SW480 (cell line): ENCODE measurements around the gene MYRIP.
"Not testable (repeated sequence)": the region's sequence is repeated elsewhere in the genome, so short reads cannot be mapped to it uniquely, and the experiment has no call there.

Experiments used
- DNase-seq: peaks from one replicate; pipeline ENCODE4 v3.0.0-alpha.2; 2016; ENCODE audit warnings: low spot score

Gene MYRIP

GRCh38 chr3:39809181-39809994 lies at the start of gene MYRIP:
TSS of gene MYRIP (plus strand) at chr3:39809609. CDS start at chr3:39900817, 91,208 bp downstream.
- peak; percentile 64 for DNase-seq

DNA sequence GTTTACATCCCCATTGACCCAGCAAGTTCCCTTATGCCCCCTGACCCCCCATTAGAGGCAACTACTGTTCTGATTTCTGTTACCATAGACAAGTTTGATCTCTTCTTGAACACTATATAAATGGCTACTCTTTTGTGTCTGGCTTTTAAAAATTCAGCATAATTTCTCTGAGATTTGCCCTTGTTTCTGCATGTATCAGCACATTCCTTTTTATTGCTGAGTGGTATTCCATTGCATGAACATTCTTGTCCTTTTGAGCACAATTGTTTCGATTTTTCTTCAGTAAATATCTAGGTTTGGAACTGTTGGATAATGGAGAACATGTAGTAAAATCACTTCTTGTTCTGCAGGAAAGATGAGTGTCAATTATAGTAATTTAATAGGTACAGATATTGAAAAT lies 49.1 kb upstream of the MYRIP start:
- DNase-seq, result no peak

DNA sequence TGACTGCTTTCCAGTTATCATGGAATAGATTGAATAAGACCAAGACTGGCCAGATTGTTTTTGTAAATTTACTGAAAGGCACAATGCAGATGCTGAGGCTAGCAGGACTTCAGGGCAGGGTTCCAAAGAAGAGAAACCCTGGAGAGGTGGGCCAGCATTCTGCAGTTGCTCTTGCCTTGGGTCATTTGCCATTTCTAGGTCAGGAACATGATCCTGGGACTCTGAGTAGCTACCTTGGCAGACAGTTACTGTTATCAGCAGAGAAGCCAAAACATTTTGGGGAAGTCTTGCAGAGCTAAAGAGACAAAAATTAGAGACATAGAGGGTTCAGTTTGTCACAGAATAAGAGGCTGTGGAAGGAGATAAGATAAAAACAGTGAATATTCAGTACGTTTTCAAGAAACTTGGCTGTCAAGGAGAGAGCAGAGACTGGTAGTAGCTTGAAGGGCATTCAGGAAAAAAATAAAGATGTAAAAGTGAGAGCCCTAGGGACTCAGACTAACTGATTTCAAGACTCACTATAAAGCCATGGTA lies 46.8 kb upstream of the MYRIP start:
- no peak for DNase-seq

GRCh38 chr3:39763390-39763789 lies 46.0 kb upstream of the MYRIP start:
- DNase-seq, result no peak

- no peak for DNase-seq
Measured at GRCh38 chr3:39765575-39765974, 43.8 kb upstream of the MYRIP start.

- no peak for DNase-seq
Measured at GRCh38 chr3:39766433-39766832, 43.0 kb upstream of the MYRIP start.

GRCh38 chr3:39766909-39767308 lies 42.5 kb upstream of the MYRIP start:
- not testable (repeated sequence) for DNase-seq

DNA sequence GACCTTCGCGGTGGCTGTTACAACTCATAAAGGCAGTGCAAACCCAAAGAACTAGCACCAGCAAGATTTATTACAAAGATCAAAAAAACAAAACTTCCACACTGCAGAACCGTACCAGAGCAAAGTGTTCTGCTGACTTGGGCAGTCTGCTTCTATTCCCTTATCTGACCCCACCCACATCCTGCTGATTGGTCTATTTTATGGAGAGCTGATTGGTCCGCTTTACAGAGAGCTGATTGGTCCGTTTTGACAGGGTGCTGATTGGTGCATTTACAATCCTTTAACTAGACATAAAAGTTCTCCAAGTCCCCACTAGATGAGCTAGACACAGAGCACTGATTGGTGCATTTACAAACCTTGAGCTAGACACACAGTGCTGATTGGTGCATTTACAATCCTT lies 31.2 kb upstream of the MYRIP start:
- DNase-seq, result not testable (repeated sequence)

DNA sequence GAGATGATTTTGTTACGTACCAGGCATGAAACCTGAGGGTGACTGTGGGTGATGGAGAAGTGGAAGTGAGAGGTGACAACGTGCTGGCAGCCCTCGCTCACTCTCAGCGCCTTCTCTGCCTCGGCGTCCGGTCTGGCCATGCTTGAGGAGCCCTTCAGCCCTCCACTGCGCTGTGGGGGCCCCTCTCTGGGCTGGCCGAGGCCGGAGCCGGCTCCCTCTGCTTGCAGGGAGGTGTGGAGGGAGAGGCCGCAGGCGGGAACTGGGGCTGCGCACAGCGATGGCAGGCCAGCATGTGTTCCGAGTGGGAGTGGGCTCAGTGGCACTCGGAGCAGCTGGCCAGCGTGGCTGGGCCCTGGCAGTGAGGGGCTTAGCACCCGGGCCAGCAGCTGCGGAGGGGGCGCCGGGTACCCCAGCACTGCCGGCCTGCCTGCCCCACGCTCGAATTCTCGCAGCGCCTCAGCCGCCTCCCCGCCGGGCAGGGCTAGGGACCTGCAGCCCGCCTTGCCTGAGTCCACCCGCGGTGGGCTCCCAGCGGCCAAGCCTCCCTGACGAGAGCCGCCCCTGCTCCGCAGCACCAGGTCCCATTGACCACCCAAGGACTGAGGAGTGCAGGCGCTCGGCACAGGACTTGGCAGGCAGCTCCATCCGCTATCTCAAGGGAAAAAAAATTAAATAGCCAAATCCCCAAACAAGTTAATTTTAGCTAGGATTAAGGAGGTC lies 29.7 kb upstream of the MYRIP start:
- DNase-seq, result no peak

DNA sequence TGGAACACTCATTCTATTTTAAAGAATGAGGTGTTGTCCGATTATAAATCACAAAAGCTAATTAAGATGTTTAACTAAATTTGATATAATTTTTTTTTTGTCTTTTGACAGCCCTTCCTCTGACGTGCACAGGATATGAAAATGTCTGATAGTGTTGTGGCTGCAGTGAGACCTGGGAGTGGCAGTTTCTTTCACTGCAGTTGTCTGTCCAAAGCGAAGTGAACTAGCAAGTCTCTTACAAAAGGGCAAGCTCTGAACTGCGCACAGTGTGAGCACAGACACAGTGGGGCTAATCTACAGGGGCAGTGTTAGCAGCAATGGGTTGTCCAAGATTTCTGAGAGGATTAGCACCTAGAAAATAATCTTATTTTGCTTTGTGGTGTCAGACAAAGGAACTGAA lies 29.1 kb upstream of the MYRIP start:
- DNase-seq, result no peak

- no peak for DNase-seq
Measured at GRCh38 chr3:39781025-39781424, 28.4 kb upstream of the MYRIP start.

DNA sequence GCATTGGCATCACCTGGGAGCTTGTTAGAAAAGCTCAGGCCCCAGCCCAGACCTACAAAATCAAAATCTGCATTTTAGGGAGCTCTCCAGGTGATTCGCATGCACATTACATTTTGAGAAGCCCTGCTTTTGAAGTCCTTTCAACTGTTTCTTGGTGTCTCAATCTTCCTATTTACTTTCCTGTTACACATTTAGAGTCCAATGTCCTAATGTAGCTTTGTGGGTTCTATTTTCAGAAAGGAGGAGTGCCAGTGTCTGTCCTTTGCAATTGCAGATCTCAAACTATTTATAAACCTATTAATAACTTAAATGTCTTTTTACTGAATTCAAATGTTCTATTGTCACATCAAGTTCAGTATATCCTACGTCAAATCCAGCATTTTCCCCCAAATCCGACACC lies 27.8 kb upstream of the MYRIP start:
- no peak for DNase-seq

DNA sequence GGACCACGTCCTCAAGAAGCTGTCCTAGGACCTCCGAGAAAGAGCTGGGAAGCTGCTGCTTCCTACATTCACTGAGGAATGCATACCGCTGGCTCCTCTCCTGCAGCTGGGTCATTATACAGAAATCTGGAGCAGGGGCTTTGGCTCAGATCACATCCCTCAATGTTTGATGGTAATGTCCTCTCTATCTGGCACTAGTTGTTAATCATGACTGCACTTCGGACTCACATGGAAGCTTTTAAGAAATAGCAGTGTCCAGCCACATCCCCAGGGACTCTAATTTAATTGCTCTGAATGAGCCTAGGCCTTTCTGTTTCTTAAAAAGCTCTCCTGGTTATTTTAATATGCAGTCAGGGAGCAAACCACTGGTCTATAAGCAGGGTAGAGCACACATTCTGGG lies 25.7 kb upstream of the MYRIP start:
- DNase-seq, result no peak

GRCh38 chr3:39784922-39785321 lies 24.5 kb upstream of the MYRIP start:
- DNase-seq, result no peak

DNA sequence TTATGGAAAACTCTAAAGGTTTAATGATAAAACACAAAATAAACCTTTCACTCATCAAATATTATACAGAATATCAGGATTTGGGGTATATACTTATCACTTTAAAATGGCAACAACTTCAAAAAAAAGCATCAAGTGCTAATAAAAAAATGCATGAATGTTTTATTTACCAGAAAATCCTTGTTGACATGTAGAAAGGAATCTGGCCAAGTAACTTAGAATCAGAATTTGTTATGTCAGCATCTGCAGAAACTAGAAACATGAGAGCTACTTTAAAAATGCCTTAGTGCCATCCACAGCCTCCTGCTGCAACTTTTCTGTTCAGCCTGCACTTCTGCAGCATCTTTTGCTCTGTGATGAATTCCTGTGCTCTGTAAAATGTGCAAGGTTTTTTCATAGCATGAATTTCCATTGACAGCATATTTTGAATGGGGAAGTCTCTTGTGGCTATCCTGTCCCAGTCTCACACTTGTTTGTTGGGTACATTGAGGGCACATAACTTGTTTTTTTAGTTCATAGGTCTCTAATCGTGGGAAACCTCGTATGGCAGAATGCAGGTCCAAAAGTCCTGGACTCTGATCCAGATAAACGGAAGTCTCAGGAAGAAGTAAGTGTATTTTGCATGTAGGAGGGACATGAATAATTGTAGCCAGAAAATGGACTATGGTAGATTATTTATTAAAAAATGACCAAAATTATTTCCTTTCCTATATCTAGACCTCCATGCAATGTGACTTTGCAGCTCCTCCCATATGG lies 21.1 kb upstream of the MYRIP start:
- DNase-seq, result no peak

GRCh38 chr3:39791603-39792002 lies 17.8 kb upstream of the MYRIP start:
- no peak for DNase-seq

DNA sequence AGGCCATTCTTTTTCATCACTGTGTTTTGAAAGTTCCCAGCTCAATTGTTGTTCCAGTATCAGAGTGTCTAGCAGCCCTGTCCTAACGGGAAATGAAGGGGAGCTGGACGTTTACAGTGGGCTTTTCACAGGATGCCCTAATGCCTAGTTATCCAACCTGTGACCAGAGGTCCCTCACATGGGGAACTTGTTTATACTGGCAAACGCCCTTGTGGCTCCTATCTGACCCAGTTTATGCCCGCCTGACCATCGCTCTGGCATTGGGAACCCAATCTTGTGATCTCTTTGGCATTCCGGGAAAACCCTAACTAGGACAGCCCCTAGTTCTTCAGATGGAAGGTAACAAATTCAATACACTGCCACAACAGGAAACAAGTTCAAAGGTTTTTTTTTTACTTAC lies 14.5 kb upstream of the MYRIP start:
- DNase-seq, result no peak

DNA sequence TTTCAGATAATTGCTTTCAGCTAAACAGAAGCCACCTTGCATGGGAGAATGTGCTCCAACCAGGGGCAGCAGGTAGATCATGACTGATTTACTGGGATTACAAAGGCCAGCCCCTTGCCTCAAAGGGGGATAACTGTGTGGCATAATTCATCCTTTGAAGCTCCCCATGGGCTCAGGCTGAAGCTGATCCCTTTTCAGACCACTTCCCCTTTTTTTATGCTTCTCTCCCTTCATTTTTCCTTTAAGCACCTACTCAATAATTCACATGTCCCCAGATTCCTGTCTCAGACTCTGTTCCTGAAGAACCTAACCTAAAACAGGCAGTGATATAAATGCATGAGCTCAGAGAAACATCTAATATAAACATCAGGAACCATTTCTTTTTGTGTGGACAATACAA lies 8.2 kb upstream of the MYRIP start:
- no peak for DNase-seq

DNA sequence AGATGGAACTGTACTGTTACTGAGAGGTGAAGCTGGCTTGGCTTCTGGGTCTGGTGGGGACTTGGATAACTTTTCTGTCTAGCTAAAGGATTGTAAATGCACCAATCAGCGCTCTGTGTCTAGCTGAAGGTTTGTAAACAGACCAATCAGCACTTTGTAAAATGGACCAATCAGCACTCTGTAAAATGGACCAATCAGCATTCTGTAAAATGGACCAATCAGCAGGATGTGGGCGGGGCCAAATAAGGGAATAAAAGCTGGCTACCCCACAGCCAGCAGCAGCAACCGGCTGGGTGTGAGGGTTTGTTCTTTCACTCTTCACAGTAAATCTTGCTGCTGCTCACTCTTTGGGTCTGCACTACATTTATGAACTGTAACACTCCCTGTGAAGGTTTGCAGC lies 6.9 kb upstream of the MYRIP start:
- not testable (repeated sequence) for DNase-seq

DNA sequence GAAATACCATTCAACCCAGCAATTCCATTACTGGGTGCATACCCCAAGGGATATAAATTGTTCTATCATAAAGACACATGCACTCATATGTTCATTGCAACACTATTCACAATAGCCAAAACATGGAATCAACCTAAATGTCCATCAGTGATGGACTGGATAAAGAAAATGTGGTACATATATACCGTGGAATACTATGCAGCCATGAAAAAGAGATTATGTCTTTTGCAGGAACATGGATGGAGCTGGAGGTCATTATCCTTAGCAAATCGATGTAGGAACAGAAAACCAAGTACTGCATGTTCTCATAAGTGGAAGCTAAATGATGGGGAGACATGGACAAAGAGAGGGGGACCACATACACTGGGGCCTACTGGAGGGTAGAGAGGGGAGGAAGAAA lies 5.5 kb upstream of the MYRIP start:
- no peak for DNase-seq

DNA sequence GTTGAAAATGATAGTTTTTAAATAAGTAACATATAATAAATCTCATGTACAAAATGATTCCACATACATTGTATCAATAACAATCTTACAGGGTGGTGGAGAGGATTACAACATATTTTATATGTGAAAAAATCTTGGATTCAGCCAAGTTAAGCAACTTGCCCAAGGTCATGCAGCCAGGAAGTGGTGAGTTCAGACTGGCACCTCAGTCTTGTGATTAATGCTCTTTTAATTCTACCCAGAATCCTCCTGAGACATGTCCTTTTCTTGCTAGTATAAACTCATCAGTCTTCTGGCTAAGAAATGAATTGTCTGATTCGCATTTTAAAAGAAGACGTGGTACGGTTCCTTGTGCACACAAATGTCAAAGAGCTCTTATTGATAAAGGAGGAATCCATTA lies 4.5 kb upstream of the MYRIP start:
- no peak for DNase-seq

DNA sequence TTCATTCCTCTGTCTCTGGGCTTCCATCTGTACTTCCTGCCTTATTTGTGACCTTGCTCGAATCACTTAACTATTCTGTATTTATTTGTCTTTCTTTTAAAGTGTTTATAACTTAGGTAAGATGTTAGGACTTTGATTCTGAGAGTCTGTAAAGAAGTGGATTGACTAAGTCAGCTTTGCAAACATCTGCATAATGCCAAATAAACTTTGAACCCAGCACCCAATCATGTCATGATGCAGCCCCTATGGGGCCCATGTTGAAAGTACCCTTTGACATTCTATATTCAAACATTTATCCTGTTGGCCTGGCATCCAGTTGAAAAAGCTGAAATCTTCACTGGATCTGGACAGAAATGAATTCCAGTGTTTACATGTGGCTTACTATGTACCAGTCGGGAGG lies 3.8 kb upstream of the MYRIP start:
- DNase-seq, result no peak

- no peak for DNase-seq
Measured at GRCh38 chr3:39806820-39807219, 2.6 kb upstream of the MYRIP start.
